Liver (tissue), 3 donors: ENCODE results near the gene DBP.

Source experiments
- ATF3 ChIP-seq: IDR thresholded peaks from 2 replicates; pipeline ENCODE4 v1.6.1; 2016; ENCODE audit warnings: antibody characterized with exemption
- EGR1 ChIP-seq, 2 donors: IDR thresholded peaks; 2 replicates each; pipeline ENCODE4 v1.6.1; 2016 to 2018; ENCODE audit warnings: antibody characterized with exemption in 2 of 2, low read depth in 2 of 2
- FOXA2 ChIP-seq: IDR thresholded peaks from 2 replicates; pipeline ENCODE4 v1.6.1; 2016; ENCODE audit warnings: antibody characterized with exemption
- GABPA ChIP-seq, 2 donors: IDR thresholded peaks in 1 of 2; conservative IDR thresholded peaks in 1 of 2; 2 replicates each; pipeline ENCODE4 v1.6.1; 2016; ENCODE audit warnings: antibody characterized with exemption in 2 of 2, mild to moderate bottlenecking in 1 of 2, moderate library complexity in 1 of 2
- HNF4G ChIP-seq: IDR thresholded peaks from 2 replicates; pipeline ENCODE4 v1.6.1; 2016; ENCODE audit warnings: antibody characterized with exemption
- JUND ChIP-seq, 2 donors: IDR thresholded peaks; 2 replicates each; pipeline ENCODE4 v1.6.1; 2016; ENCODE audit warnings: antibody characterized with exemption in 2 of 2
- REST ChIP-seq: IDR thresholded peaks from 2 replicates; pipeline ENCODE4 v1.6.1; 2016; ENCODE audit warnings: antibody characterized with exemption, mild to moderate bottlenecking
- TAF1 ChIP-seq: conservative IDR thresholded peaks from 2 replicates; pipeline ENCODE4 v1.6.1; 2016; ENCODE audit warnings: antibody characterized with exemption, mild to moderate bottlenecking
- YY1 ChIP-seq: IDR thresholded peaks from 2 replicates; pipeline ENCODE4 v1.6.1; 2016; ENCODE audit warnings: antibody characterized with exemption, mild to moderate bottlenecking
- TF ChIP-seq, protein P1 (sequence below): fragments of 150-350 bp; IDR thresholded peaks from 2 replicates; pipeline ENCODE4 v1.5.1; 2017; ENCODE audit warnings: improper control_type of control experiment, low read depth, low read length; ENCODE audit not compliant: missing input control
- TF ChIP-seq, protein P2 (sequence below): IDR thresholded peaks from 2 replicates; pipeline ENCODE4 v1.6.1; 2016; ENCODE audit warnings: antibody characterized with exemption
- donor health status: healthy.
- donor health status: healthy.

DNA sequence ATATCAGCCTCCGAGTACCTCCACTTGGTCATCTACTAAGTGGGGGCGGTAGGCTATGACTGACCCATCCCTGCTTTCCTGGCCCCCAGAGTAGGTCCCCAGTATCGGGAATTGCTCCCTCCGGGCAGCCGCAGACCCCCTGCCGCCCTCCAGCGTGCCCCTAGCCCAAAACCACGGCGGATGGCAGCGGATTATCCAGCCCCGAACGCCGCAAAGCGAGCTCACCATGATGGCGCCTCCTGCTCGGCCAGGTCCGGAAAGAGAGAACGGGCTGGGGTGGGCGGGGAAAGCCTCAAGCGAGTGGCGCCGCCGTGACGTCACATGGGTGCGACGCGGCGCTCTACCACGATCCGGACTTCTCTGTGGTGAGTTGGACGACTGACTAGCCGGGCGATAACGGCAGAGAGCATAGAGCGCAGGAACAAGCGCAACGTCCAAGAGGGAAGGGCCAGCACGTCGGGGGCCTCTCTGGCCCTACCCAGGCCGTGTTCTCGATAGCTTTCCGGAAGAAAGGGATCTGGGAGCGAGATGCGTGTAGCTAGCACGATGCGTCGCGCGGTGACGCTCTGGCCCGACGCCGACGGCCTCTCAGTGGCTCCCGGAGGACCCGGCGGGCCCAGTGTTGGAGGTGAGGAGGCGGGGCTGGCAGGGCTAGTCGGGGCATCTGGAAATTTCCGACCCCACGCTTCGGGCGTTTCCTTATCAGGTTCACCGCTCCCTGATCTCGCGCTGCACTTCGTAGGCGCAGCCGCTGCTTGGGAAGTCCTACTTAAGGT, 18.1 kb downstream of the DBP start, which contains the start of the genes RPL18 and SPHK2:
- TF ChIP-seq, protein P1, sequence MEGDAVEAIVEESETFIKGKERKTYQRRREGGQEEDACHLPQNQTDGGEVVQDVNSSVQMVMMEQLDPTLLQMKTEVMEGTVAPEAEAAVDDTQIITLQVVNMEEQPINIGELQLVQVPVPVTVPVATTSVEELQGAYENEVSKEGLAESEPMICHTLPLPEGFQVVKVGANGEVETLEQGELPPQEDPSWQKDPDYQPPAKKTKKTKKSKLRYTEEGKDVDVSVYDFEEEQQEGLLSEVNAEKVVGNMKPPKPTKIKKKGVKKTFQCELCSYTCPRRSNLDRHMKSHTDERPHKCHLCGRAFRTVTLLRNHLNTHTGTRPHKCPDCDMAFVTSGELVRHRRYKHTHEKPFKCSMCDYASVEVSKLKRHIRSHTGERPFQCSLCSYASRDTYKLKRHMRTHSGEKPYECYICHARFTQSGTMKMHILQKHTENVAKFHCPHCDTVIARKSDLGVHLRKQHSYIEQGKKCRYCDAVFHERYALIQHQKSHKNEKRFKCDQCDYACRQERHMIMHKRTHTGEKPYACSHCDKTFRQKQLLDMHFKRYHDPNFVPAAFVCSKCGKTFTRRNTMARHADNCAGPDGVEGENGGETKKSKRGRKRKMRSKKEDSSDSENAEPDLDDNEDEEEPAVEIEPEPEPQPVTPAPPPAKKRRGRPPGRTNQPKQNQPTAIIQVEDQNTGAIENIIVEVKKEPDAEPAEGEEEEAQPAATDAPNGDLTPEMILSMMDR: no peak
- TF ChIP-seq ATF3: peak; percentile 82
- TF ChIP-seq EGR1 (IDR thresholded peaks at IDR 0.05; ENCODE audit: low read depth in 2 of 2): peak; percentile 10 to 63
- TF ChIP-seq, protein P2, sequence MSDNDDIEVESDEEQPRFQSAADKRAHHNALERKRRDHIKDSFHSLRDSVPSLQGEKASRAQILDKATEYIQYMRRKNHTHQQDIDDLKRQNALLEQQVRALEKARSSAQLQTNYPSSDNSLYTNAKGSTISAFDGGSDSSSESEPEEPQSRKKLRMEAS: peak; percentile 93
- peak; percentile 95 for TF ChIP-seq REST
- peak in 1 of 2 donors; percentile 92 for TF ChIP-seq GABPA (IDR thresholded peaks at IDR 0.05 in 1 of 2, conservative IDR thresholded peaks at IDR 0.05 in 1 of 2)
- peak; percentile 98 for TF ChIP-seq TAF1
- no peak for TF ChIP-seq HNF4G
- peak; percentile 96 for TF ChIP-seq YY1
- peak in 1 of 2 donors; percentile 56 for TF ChIP-seq JUND (IDR thresholded peaks at IDR 0.05)
- no peak for TF ChIP-seq FOXA2
